ENCODE results near the gene EFNA5. TPM values are rescaled to one million over a fixed set of nuclear protein-coding genes. Genes with fewer than 3 reads are reported as not detected.

The EFNA5 gene
- total and polyA plus RNA-seq, 2 of the 8 experiments (the other 6 are each of a cell fraction or from before 2014, with no cell fraction given) = 9.6 to 21.8 TPM

GRCh38 chr5:107464876-107465275 lies 205.9 kb downstream of the EFNA5 start:
- no peak overlapping the region for H2BK5ac ChIP-seq (ENCODE audit: low read depth, low read length)
- H2BK15ac ChIP-seq (ENCODE audit: low read length) = no peak overlapping the region
- no peak overlapping the region for H3K56ac ChIP-seq (replicated peaks; ENCODE audit: insufficient read length, low read depth, low read length)
- H3K36me3 ChIP-seq (ENCODE audit: control insufficient read depth in 2 of 4, insufficient read depth in 4 of 4, low read length in 3 of 4) = no peaks in the 10 kb centered on the region
- H2AFZ ChIP-seq (ENCODE audit: low read length) = no peak overlapping the region
- FAIRE-seq (no peak), DNase-seq (ENCODE audit: low read depth in 1 of 2, low spot score in 2 of 2) (no peak)
- no peak overlapping the region for H2BK120ac ChIP-seq (replicated peaks; ENCODE audit: low read depth, low read length)
- H3K23ac ChIP-seq (ENCODE audit: insufficient read length) = no peak overlapping the region
- no peak overlapping the region for H4K91ac ChIP-seq (replicated peaks; ENCODE audit: insufficient read length, low read length)
- ChIA-PET CTCF (ENCODE audit: partially characterized antibody) (interaction anchor here (1.4 to 1.7 kb wide), 2 partner anchors 13 to 61 kb away, joined by 3 read pairs; no protein-coding TSS in a partner anchor), POLR2A (ENCODE audit: partially characterized antibody) (interaction anchor here (1.2 kb wide), 1 partner anchor 10 kb away, joined by 4 read pairs; no protein-coding TSS in a partner anchor)
- H3K23me2 ChIP-seq (ENCODE audit: low read depth, low read length) = no peaks in the 10 kb centered on the region
- no peaks in the 10 kb centered on the region for H4K20me1 ChIP-seq (replicated peaks in 1 of 2; ENCODE audit: control insufficient read depth in 1 of 2, insufficient read depth in 2 of 2, low read length in 2 of 2)
- no peak overlapping the region for H3K4me3 ChIP-seq (ENCODE audit: extremely low read depth in 1 of 4, insufficient read depth in 2 of 4, low read depth in 3 of 4, low read length in 4 of 4)
- H2BK20ac ChIP-seq (ENCODE audit: low read length) = no peak overlapping the region; the same call in 1 of the 2 replicates
- H3K79me2 ChIP-seq (ENCODE audit: control insufficient read depth in 1 of 2, insufficient read depth in 2 of 2, low read length in 2 of 2) = peaks cover 0 to 6% of the 10 kb centered on the region in 2 experiments; a peak in 1 of 4 replicates
- H3K9ac ChIP-seq (replicated peaks in 1 of 4; ENCODE audit: extremely low read depth in 1 of 4, low read depth in 3 of 4, low read length in 3 of 4) = no peak overlapping the region
- H3K4me2 ChIP-seq (ENCODE audit: insufficient read depth in 1 of 2, low read depth in 2 of 2, low read length in 2 of 2) = peak overlapping the region in 1 of 2 experiments; percentile 41; a peak in 2 of 4 replicates
- H2AK5ac ChIP-seq (ENCODE audit: low read depth, low read length) = no peak overlapping the region; the same call in 1 of the 2 replicates
- no peak overlapping the region for H3K27ac ChIP-seq (ENCODE audit: low read depth, low read length)
- no peak overlapping the region for H3K4ac ChIP-seq (replicated peaks; ENCODE audit: insufficient read length, low read depth, low read length)
- no peaks in the 10 kb centered on the region for H3K27me3 ChIP-seq (replicated peaks in 1 of 4; ENCODE audit: control insufficient read depth in 3 of 4, extremely low read depth in 1 of 4, insufficient read depth in 3 of 4, low read length in 3 of 4)
- no peak overlapping the region; the same call in 1 of the 2 replicates for H3K18ac ChIP-seq (ENCODE audit: extremely low read depth, low read length)
- H4K8ac ChIP-seq (ENCODE audit: extremely low read depth, insufficient read depth, low read length) = no peak overlapping the region
- no peak overlapping the region for H4K5ac ChIP-seq (ENCODE audit: insufficient read length, low read depth, low read length)
- 0 out of 2 replicates have a peak overlapping the region, but pooled peaks have one; percentile 32 for H2BK12ac ChIP-seq (ENCODE audit: low read depth, low read length)
- H3K4me1 ChIP-seq (replicated peaks in 1 of 4; ENCODE audit: control insufficient read depth in 3 of 4, insufficient read depth in 4 of 4, low read length in 3 of 4) = peaks cover 8 to 33% (median 24%) of the 10 kb centered on the region in 4 experiments
- no peaks in the 10 kb centered on the region for H3K79me1 ChIP-seq (ENCODE audit: low read depth, low read length)
- H3K9me3 ChIP-seq (ENCODE audit: insufficient read depth in 2 of 2, low read depth in 1 of 2, low read length in 1 of 2) = no peaks in the 10 kb centered on the region
- H3K14ac ChIP-seq (ENCODE audit: insufficient read length) = no peak overlapping the region
- 85% methylated on average over 8 of the region's 8 CpGs; no CpG with 5 or more reads in 1 of the 2 experiments for WGBS, 2 experiments (ENCODE audit: extremely low coverage in 1 of 2, insufficient coverage in 1 of 2, insufficient read length in 1 of 2, insufficient replicate concordance in 2 of 2, low coverage in 1 of 2, low lambda C conversion rate in 2 of 2, missing lambda C conversion rate in 1 of 2)
- TF ChIP-seq GABPA (IDR thresholded peaks at IDR 0.05; ENCODE audit: borderline replicate concordance, insufficient read depth, low read length) = no peak
- no peak for TF ChIP-seq HDAC6 (IDR thresholded peaks at IDR 0.05; ENCODE audit: low read depth, low read length)
- TF ChIP-seq SUZ12 (IDR thresholded peaks at IDR 0.05; ENCODE audit: low read length) = no peak
- TF ChIP-seq RNF2 (IDR thresholded peaks at IDR 0.05; ENCODE audit: borderline replicate concordance, low read depth, low read length, missing control alignments, poor library complexity, severe bottlenecking) = no peak
- TF ChIP-seq PHF8 (conservative IDR thresholded peaks at IDR 0.05; ENCODE audit: low read depth, low read length) = no peak
- TF ChIP-seq EGR1 (IDR thresholded peaks at IDR 0.05; ENCODE audit: borderline replicate concordance, low read depth, low read length) = no peak
- no peak for TF ChIP-seq USF2 (IDR thresholded peaks at IDR 0.05; ENCODE audit: low read length)
- TF ChIP-seq POLR2A (IDR thresholded peaks at IDR 0.05; ENCODE audit: control extremely low read depth in 1 of 2, low read depth in 2 of 2, low read length in 2 of 2) = no peak
- no peak for TF ChIP-seq EP300 (IDR thresholded peaks at IDR 0.05; ENCODE audit: borderline replicate concordance in 1 of 2, low read depth in 2 of 2, low read length in 2 of 2)
- no peak for TF ChIP-seq CTBP2 (IDR thresholded peaks at IDR 0.05; ENCODE audit: borderline replicate concordance, insufficient read depth, insufficient read length, low read length)
- TF ChIP-seq SRF (IDR thresholded peaks at IDR 0.05; ENCODE audit: low read depth, low read length) = no peak
- TF ChIP-seq SP1 (IDR thresholded peaks at IDR 0.05; ENCODE audit: low read depth, low read length) = no peak

Data from H1 (cell line).